AG09319 (cell line): ENCODE data around the gene GREB1L.
"Not testable (repeated sequence)": the region's sequence is repeated elsewhere in the genome, so short reads cannot be mapped to it uniquely, and the experiment has no call there.

Source experiments
- DNase-seq: peaks from one replicate; pipeline ENCODE4 v3.0.0-alpha.2; 2010; ENCODE audit warnings: low read depth; ENCODE audit errors: extremely low read depth
- CTCF ChIP-seq: IDR thresholded peaks from 2 replicates; pipeline ENCODE4 v1.5.1; 2011; ENCODE audit warnings: low read depth, mild to moderate bottlenecking, inconsistent platforms, low read length, moderate library complexity

GREB1L gene

GRCh38 chr18:21210278-21210677 is 31.8 kb upstream of the GREB1L start:
- TF ChIP-seq CTCF = no peak
- no peak for DNase-seq

- no peak for TF ChIP-seq CTCF
- no peak for DNase-seq
Measured at GRCh38 chr18:21210784-21211183, 31.2 kb upstream of the GREB1L start.

- not testable (repeated sequence) for DNase-seq
Measured at GRCh38 chr18:21214409-21214808, 27.6 kb upstream of the GREB1L start.

- TF ChIP-seq CTCF = no peak
- DNase-seq = no peak
Measured at GRCh38 chr18:21215490-21215889, 26.5 kb upstream of the GREB1L start.

GRCh38 chr18:21218862-21219261 is 23.2 kb upstream of the GREB1L start:
- no peak for DNase-seq
- no peak for TF ChIP-seq CTCF

- DNase-seq = no peak
- no peak for TF ChIP-seq CTCF
Measured at GRCh38 chr18:21230436-21230835, 11.6 kb upstream of the GREB1L start.

GRCh38 chr18:21241301-21242048 is 557 bp upstream of the GREB1L start:
- no peak for DNase-seq
- TF ChIP-seq CTCF = no peak
